LNCAP (cell line): ENCODE measurements around the gene ZW10.

Experiments used
- CTCF ChIP-seq: fragments of 450-650 bp; IDR thresholded peaks from 2 replicates; pipeline ENCODE4 v1.5.1; 2017; ENCODE audit warnings: mild to moderate bottlenecking

ZW10 gene

GRCh38 chr11:113778111-113778910 is 4.8 kb upstream of the ZW10 start:
- no peak for TF ChIP-seq CTCF

GRCh38 chr11:113774174-113774503 is 647 bp upstream of the ZW10 start:
- no peak for TF ChIP-seq CTCF

GRCh38 chr11:113773092-113773415 is 438 bp downstream of the ZW10 start:
- no peak for TF ChIP-seq CTCF

- TF ChIP-seq CTCF: no peak
Observed at GRCh38 chr11:113771964-113772363, 1.5 kb downstream of the ZW10 start.

GRCh38 chr11:113764527-113765219 is 8.8 kb downstream of the ZW10 start:
- no peak for TF ChIP-seq CTCF

- no peak for TF ChIP-seq CTCF
Observed at GRCh38 chr11:113760241-113760640, 13.3 kb downstream of the ZW10 start.

- no peak for TF ChIP-seq CTCF
Observed at GRCh38 chr11:113752932-113753331, 20.6 kb downstream of the ZW10 start.

GRCh38 chr11:113736323-113736722 is 37.2 kb downstream of the ZW10 start:
- no peak for TF ChIP-seq CTCF
